Measurements from ENCODE around the gene LKAAEAR1. TPM values are rescaled to one million over a fixed set of nuclear protein-coding genes. Genes with fewer than 3 reads are reported as not detected.

Gene LKAAEAR1
- total RNA-seq, 1 experiment from 2014 or later: 1.7 TPM

GRCh38 chr20:64062596-64063388 lies 21.4 kb downstream of the LKAAEAR1 start, which contains the start of gene TCEA2 (continued):
- TF ChIP-seq STAT6 (CRISPR knock-in tag; conservative IDR thresholded peaks at IDR 0.05; ENCODE audit: low read depth) (no peak), RORB (CRISPR knock-in tag; IDR thresholded peaks at IDR 0.05) (no peak), MYBL2 (CRISPR knock-in tag; IDR thresholded peaks at IDR 0.05) (no peak), SP1 (CRISPR knock-in tag; conservative IDR thresholded peaks at IDR 0.05) (peak; percentile 89), ZNF423 (CRISPR knock-in tag; IDR thresholded peaks at IDR 0.05) (peak; percentile 81), ZNF532 (CRISPR knock-in tag; IDR thresholded peaks at IDR 0.05; ENCODE audit: borderline replicate concordance) (no peak), NR3C1 (CRISPR knock-in tag; conservative IDR thresholded peaks at IDR 0.05; ENCODE audit: low read depth) (no peak), GABPB1 (CRISPR knock-in tag; IDR thresholded peaks at IDR 0.05) (peak; percentile 63), CBFB (CRISPR knock-in tag; IDR thresholded peaks at IDR 0.05; ENCODE audit: low read depth) (no peak), ZNF425 (CRISPR knock-in tag; conservative IDR thresholded peaks at IDR 0.05) (no peak), TEAD1 (CRISPR knock-in tag; IDR thresholded peaks at IDR 0.05) (peak; percentile 38; the same call in 1 of the 2 replicates), ZBTB21 (CRISPR knock-in tag; IDR thresholded peaks at IDR 0.05; ENCODE audit: borderline replicate concordance) (no peak), FOXP1 (CRISPR knock-in tag; IDR thresholded peaks at IDR 0.05; ENCODE audit: borderline replicate concordance) (no peak), ATF6 (CRISPR knock-in tag; IDR thresholded peaks at IDR 0.05) (no peak), ZNF317 (CRISPR knock-in tag; IDR thresholded peaks at IDR 0.05; ENCODE audit: borderline replicate concordance, low read depth) (no peak), OVOL2 (CRISPR knock-in tag; IDR thresholded peaks at IDR 0.05; ENCODE audit: borderline replicate concordance) (no peak), E2F5 (CRISPR knock-in tag; IDR thresholded peaks at IDR 0.05) (peak; percentile 76; the same call in 1 of the 2 replicates), PRDM15 (CRISPR knock-in tag; IDR thresholded peaks at IDR 0.05) (no peak), PRRX2 (CRISPR knock-in tag; IDR thresholded peaks at IDR 0.05) (no peak), IRF2 (CRISPR knock-in tag; IDR thresholded peaks at IDR 0.05; ENCODE audit: borderline replicate concordance, low read depth) (no peak), ATF2 (CRISPR knock-in tag; IDR thresholded peaks at IDR 0.05; ENCODE audit: borderline replicate concordance, low read depth) (no peak)

Measured in WTC11 (cell line).